ENCODE results near the gene SERPINE1.

- TF ChIP-seq, protein P1, sequence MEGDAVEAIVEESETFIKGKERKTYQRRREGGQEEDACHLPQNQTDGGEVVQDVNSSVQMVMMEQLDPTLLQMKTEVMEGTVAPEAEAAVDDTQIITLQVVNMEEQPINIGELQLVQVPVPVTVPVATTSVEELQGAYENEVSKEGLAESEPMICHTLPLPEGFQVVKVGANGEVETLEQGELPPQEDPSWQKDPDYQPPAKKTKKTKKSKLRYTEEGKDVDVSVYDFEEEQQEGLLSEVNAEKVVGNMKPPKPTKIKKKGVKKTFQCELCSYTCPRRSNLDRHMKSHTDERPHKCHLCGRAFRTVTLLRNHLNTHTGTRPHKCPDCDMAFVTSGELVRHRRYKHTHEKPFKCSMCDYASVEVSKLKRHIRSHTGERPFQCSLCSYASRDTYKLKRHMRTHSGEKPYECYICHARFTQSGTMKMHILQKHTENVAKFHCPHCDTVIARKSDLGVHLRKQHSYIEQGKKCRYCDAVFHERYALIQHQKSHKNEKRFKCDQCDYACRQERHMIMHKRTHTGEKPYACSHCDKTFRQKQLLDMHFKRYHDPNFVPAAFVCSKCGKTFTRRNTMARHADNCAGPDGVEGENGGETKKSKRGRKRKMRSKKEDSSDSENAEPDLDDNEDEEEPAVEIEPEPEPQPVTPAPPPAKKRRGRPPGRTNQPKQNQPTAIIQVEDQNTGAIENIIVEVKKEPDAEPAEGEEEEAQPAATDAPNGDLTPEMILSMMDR (conservative IDR thresholded peaks at IDR 0.05 in 1 of 2, IDR thresholded peaks at IDR 0.05 in 1 of 2; ENCODE audit: extremely low read depth in 1 of 2, insufficient read depth in 1 of 2, low read depth in 1 of 2, low read length in 2 of 2), result no peak
- peak; percentile 37 for TF ChIP-seq EZH2 (IDR thresholded peaks at IDR 0.05; ENCODE audit: borderline replicate concordance, low read length)
Measured at GRCh38 chr7:101167645-101168411, 40.9 kb downstream of the SERPINE1 start.
